Measurements from ENCODE around the gene ADGRA3.
A peak's percentile ranks its signal among the peaks of the same experiment; 100 is the strongest.

ADGRA3 gene

DNA sequence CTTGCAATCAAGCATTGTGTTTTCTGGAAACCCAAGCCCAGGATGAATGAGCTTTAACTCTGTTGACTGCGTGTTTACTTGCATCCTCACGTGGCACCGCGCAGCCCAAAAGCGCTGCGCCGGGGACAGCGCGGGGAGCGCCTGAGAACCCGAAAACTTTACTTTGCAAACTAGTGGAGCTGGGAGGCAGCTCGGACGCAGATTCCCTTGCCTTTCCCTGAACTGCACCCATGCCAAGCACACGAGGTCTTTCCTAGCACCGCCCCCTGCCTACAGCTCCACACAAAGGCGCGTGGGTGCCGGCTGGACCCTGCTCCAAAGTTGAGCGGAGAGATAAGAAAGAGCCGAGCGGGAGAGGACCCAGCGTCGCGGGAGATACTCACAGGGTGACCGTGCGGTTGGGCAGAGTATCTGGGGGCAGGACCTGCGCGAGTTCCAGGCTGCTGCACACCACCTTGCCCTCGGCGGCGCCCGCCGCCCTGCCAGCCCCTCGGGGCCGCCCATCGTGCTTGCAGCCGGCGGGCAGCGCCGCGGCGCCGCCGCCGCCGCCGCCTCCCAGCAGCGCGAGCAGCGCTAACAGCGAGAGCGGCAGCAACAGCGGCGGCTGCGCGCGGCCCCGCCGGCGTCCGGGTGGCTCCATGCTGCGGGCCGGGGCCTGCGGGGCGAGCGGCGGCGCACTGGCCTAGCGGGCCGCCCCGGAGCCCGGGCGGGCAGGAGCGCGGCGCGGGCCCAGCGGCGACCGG, 550 bp downstream of the ADGRA3 start:
- peak; percentile 42 for DNase-seq (ENCODE audit: low read depth, low spot score)
- peak overlapping the region; percentile 75 for H3K4me3 ChIP-seq (ENCODE audit: low read length)

DNA sequence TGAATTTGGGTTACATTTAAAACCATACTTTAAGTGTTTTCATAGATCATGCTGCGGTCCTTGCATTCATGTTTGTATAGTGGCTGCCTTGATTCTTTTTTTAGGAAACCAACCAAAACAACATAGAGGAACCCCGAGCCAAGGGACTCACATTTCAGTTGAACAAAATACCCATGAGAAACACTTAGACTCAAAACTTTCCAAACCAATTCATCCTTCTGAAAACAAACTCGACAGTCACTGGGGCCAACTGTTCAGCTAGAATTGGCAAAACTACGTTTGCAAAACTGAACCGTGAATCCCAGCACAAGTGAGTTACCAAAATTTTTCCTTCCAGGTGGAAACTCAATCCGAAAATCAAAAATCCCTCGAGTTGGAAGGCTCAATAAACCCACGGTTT, 1.4 kb downstream of the ADGRA3 start:
- DNase-seq (ENCODE audit: low read depth, low spot score), result no peak
- peak overlapping the region; percentile 75 for H3K4me3 ChIP-seq (ENCODE audit: low read length)

GRCh38 chr4:22514001-22514400, 1.9 kb downstream of the ADGRA3 start:
- peak overlapping the region; percentile 75 for H3K4me3 ChIP-seq (ENCODE audit: low read length)
- DNase-seq (ENCODE audit: low read depth, low spot score), result no peak

- H3K4me3 ChIP-seq (ENCODE audit: low read length), result no peak overlapping the region
- DNase-seq (ENCODE audit: low read depth, low spot score), result no peak
Observed at GRCh38 chr4:22512306-22512705, 3.6 kb downstream of the ADGRA3 start.

GRCh38 chr4:22510750-22511149, 5.1 kb downstream of the ADGRA3 start:
- no peak for DNase-seq (ENCODE audit: low read depth, low spot score)

DNA sequence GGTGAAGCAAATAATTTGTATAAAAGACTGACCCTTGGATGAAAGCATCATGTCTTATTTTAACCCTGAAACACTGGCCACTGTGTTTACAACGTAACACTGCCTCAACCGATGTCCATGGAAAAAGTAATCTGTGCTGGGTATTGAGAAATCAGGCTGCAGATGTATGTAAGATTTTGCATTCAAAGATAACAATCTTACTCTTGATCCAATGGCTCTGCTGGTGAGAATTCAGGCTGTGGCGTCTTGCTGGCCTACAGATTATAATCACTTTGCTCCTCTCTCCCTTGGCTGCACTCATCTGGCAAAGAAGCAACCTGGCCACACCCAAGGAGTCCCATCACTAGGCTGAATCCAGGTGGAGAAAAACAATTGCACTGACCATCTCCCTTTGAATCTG, 7.5 kb downstream of the ADGRA3 start:
- no peak for DNase-seq (ENCODE audit: low read depth, low spot score)

More at GRCh38 chr4:22510750-22511149, 5.1 kb downstream of the ADGRA3 start:
- H3K4me3 ChIP-seq (ENCODE audit: low read length), result no peak overlapping the region

DNA sequence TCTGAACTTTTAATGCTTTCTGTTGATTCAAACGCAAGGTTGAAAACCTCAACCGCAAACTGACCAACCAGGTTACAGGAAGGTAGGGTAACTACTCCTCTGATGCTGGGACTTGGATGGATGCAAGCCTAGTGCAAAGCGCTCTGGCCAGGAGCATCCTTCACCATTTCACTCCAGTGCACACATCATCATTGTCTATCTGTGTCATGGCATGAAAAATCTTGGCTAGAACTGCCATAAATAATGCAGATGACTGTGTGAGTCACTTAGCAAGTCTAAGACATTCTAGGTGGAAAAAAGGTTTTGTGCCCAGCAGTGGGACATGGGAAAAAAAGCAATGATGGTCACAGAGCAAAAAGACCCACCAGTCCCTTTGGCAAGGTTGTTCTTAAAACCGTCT, 10.9 kb downstream of the ADGRA3 start:
- H3K4me3 ChIP-seq (ENCODE audit: low read length), result no peak overlapping the region
- no peak for DNase-seq (ENCODE audit: low read depth, low spot score)

More for the DNA sequence above, 7.5 kb downstream of the ADGRA3 start:
- H3K4me3 ChIP-seq (ENCODE audit: low read length), result no peak overlapping the region

DNA sequence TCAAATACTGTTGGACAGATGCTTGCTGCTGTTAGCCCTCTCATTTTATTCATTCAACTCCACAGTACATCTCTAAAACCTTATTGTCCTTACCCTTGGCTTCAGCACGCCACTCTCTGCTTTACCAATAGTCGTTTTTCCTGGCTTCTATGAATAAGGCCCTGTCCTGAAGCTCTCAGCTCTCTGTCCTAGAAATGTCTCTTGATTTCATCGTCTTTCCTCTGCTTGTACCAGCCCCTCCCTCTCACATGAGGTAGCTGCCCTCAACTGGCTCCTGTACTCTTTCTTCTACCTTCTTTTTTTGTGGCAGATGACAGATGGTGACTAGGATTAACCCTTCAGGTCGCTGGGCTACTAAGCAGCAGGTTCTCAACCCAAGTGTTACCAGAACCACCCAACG, 11.4 kb downstream of the ADGRA3 start:
- no peak overlapping the region for H3K4me3 ChIP-seq (ENCODE audit: low read length)
- DNase-seq (ENCODE audit: low read depth, low spot score), result no peak

GRCh38 chr4:22502895-22503814, 12.7 kb downstream of the ADGRA3 start:
- H3K4me3 ChIP-seq (ENCODE audit: low read length), result no peak overlapping the region
- DNase-seq (ENCODE audit: low read depth, low spot score), result no peak

GRCh38 chr4:22501715-22502095, 14.2 kb downstream of the ADGRA3 start:
- DNase-seq (ENCODE audit: low read depth, low spot score), result no peak
- no peak overlapping the region for H3K4me3 ChIP-seq (ENCODE audit: low read length)

GRCh38 chr4:22500831-22501714, 14.8 kb downstream of the ADGRA3 start:
- no peak overlapping the region for H3K4me3 ChIP-seq (ENCODE audit: low read length)
- no peak for DNase-seq (ENCODE audit: low read depth, low spot score)

GRCh38 chr4:22500128-22500611, 15.7 kb downstream of the ADGRA3 start:
- DNase-seq (ENCODE audit: low read depth, low spot score), result no peak
- H3K4me3 ChIP-seq (ENCODE audit: low read length), result no peak overlapping the region

- H3K4me3 ChIP-seq (ENCODE audit: low read length), result no peak overlapping the region
- no peak for DNase-seq (ENCODE audit: low read depth, low spot score)
Observed at GRCh38 chr4:22498866-22499265, 17.0 kb downstream of the ADGRA3 start.

GRCh38 chr4:22496165-22496813, 19.6 kb downstream of the ADGRA3 start:
- DNase-seq (ENCODE audit: low read depth, low spot score), result no peak
- H3K4me3 ChIP-seq (ENCODE audit: low read length), result no peak overlapping the region

DNA sequence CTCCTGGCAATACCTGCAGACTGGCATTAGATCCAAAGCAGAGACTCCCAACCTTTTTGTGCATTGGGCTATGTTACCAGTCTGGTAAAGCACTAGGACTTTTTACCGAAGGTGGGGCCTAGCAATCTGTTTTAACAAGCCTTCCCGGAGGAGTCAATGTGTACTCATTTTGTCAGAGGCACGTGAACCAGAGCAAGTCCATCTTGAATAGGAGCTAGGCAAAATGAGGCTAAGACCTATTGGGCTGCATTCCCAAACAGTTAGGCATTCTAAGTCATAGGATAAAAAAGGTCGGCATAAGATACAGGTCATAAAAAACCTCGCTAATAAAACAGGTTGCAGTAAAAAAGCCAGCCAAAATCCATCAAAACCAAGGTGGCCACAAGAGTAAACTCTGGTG, 22.3 kb downstream of the ADGRA3 start:
- no peak for DNase-seq (ENCODE audit: low read depth, low spot score)
- no peak overlapping the region for H3K4me3 ChIP-seq (ENCODE audit: low read length)

- no peak overlapping the region for H3K4me3 ChIP-seq (ENCODE audit: low read length)
- no peak for DNase-seq (ENCODE audit: low read depth, low spot score)
Observed at GRCh38 chr4:22492987-22493386, 22.9 kb downstream of the ADGRA3 start.

GRCh38 chr4:22491939-22492338, 23.9 kb downstream of the ADGRA3 start:
- no peak overlapping the region for H3K4me3 ChIP-seq (ENCODE audit: low read length)
- DNase-seq (ENCODE audit: low read depth, low spot score), result no peak

GRCh38 chr4:22490718-22491315, 25.0 kb downstream of the ADGRA3 start:
- no peak for DNase-seq (ENCODE audit: low read depth, low spot score)
- H3K4me3 ChIP-seq (ENCODE audit: low read length), result no peak overlapping the region
